Measurements from ENCODE around the gene LAMB1. TPM values are rescaled to one million over a fixed set of nuclear protein-coding genes. Genes with fewer than 3 reads are reported as not detected.

Gene LAMB1
- total RNA-seq, 1 experiment from 2014 or later, result 101 TPM

DNA sequence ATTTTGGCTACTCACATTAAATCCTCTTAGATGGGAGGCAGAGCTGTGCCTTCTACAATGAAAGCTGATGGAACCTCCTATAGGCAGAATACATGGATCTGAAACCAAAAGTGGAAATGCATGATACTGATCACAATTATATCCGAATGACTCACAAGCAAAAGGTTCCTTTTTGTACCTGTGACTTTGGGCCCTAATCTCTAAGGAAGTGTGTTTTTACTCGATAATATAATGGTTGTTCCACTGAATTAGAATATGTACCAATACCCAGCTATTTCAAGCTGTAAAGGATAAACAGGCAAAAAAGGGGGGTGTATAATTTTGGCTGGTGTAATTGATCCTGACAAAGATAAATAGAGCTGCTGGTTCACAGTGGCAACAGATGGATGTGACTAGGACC is 17.6 kb upstream of the LAMB1 start (continued):
- TF ChIP-seq ZNF263 (CRISPR knock-in tag; IDR thresholded peaks at IDR 0.05; ENCODE audit: low read depth), result no peak
- no peak for TF ChIP-seq SOX15 (CRISPR knock-in tag; IDR thresholded peaks at IDR 0.05)

DNA sequence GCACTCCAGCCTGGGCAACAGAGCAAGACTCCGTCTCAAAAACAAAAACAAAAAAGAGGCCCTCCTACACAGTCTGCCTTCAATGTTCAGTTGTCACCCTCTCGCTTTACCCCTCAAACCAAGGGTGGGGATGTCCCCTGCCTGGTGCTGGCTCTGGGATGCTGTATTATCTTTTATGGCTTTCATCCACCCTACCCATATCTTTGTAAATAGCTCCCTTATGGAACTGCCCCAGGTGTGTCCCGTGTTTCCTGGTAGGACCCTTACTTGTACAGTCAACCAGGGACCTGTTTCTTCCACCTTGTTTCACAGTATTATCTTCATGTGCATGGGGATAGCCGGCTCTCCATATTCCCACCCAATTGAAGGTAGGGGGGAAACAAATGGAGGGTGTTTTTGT is 15.7 kb upstream of the LAMB1 start:
- CTCF ChIA-PET, result no interaction called here
- no peak for TF ChIP-seq EMX1 (CRISPR knock-in tag; IDR thresholded peaks at IDR 0.05)
- TF ChIP-seq, protein P1, sequence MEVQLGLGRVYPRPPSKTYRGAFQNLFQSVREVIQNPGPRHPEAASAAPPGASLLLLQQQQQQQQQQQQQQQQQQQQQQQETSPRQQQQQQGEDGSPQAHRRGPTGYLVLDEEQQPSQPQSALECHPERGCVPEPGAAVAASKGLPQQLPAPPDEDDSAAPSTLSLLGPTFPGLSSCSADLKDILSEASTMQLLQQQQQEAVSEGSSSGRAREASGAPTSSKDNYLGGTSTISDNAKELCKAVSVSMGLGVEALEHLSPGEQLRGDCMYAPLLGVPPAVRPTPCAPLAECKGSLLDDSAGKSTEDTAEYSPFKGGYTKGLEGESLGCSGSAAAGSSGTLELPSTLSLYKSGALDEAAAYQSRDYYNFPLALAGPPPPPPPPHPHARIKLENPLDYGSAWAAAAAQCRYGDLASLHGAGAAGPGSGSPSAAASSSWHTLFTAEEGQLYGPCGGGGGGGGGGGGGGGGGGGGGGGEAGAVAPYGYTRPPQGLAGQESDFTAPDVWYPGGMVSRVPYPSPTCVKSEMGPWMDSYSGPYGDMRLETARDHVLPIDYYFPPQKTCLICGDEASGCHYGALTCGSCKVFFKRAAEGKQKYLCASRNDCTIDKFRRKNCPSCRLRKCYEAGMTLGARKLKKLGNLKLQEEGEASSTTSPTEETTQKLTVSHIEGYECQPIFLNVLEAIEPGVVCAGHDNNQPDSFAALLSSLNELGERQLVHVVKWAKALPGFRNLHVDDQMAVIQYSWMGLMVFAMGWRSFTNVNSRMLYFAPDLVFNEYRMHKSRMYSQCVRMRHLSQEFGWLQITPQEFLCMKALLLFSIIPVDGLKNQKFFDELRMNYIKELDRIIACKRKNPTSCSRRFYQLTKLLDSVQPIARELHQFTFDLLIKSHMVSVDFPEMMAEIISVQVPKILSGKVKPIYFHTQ (CRISPR knock-in tag; IDR thresholded peaks at IDR 0.05), result no peak
- no peak for TF ChIP-seq MYBL2 (CRISPR knock-in tag; IDR thresholded peaks at IDR 0.05)
- Mint-ChIP-seq H3K9me3 (no peaks in the 10 kb centered on the region), H3K4me1 (no peaks in the 10 kb centered on the region; the same call in 1 of the 2 replicates), H3K27me3 (ENCODE audit: low read depth) (no peaks in the 10 kb centered on the region), H3K36me3 (no peaks in the 10 kb centered on the region), H3K27ac (no peak overlapping the region), H3K4me3 (no peak overlapping the region)
- no peak for ATAC-seq
- POLR2A ChIA-PET, result no interaction called here
- no peak for DNase-seq (ENCODE audit: low spot score)

DNA sequence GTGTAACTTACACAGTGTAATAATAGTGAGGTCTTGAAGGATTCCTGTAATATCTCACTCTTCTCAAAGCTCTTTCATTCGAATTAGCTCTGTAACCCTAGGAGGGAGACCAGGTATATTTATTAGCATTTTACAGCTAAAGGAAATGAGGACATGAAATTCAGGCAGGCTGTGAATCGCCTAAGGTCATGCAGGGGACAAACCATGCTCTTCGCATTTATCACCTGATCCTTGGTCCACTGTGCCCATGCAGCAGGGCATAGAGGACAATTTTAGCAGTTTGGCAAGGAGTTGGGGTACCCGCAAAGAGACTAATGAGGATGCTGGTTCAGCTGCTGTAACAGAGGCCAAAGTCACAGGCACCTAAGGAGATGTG is 14.8 kb upstream of the LAMB1 start:
- ChIA-PET POLR2A (no interaction called here), CTCF (interaction anchor here (1.6 kb wide), 1 partner anchor 65 kb away, joined by 8 read pairs; no protein-coding TSS in a partner anchor)
- no peak for TF ChIP-seq NR2C2 (CRISPR knock-in tag; IDR thresholded peaks at IDR 0.05)
- TF ChIP-seq ZNF232 (CRISPR knock-in tag; IDR thresholded peaks at IDR 0.05), result no peak
- TF ChIP-seq GRHL2 (CRISPR knock-in tag; IDR thresholded peaks at IDR 0.05; ENCODE audit: insufficient replicate concordance, severe bottlenecking), result no peak
- TF ChIP-seq NR3C1 (CRISPR knock-in tag; conservative IDR thresholded peaks at IDR 0.05; ENCODE audit: low read depth), result no peak
- TF ChIP-seq ETV6 (CRISPR knock-in tag; IDR thresholded peaks at IDR 0.05), result no peak
- no peak for TF ChIP-seq GABPB1 (CRISPR knock-in tag; IDR thresholded peaks at IDR 0.05)
- TF ChIP-seq, protein P2, sequence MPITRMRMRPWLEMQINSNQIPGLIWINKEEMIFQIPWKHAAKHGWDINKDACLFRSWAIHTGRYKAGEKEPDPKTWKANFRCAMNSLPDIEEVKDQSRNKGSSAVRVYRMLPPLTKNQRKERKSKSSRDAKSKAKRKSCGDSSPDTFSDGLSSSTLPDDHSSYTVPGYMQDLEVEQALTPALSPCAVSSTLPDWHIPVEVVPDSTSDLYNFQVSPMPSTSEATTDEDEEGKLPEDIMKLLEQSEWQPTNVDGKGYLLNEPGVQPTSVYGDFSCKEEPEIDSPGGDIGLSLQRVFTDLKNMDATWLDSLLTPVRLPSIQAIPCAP (CRISPR knock-in tag; IDR thresholded peaks at IDR 0.05), result no peak
- TF ChIP-seq CBFB (CRISPR knock-in tag; IDR thresholded peaks at IDR 0.05; ENCODE audit: low read depth), result no peak
- no peak for TF ChIP-seq IRF2 (CRISPR knock-in tag; IDR thresholded peaks at IDR 0.05; ENCODE audit: borderline replicate concordance, low read depth)
- H3K27ac Mint-ChIP-seq, result no peak overlapping the region
- no peak overlapping the region for H3K4me3 Mint-ChIP-seq
- H3K4me1 Mint-ChIP-seq, result peaks cover 1% of the 10 kb centered on the region; the same call in 1 of the 2 replicates
- ATAC-seq (no peak), DNase-seq (ENCODE audit: low spot score) (no peak)
- no peaks in the 10 kb centered on the region for H3K9me3 Mint-ChIP-seq
- H3K36me3 Mint-ChIP-seq, result no peaks in the 10 kb centered on the region
- H3K27me3 Mint-ChIP-seq (ENCODE audit: low read depth), result no peaks in the 10 kb centered on the region

DNA sequence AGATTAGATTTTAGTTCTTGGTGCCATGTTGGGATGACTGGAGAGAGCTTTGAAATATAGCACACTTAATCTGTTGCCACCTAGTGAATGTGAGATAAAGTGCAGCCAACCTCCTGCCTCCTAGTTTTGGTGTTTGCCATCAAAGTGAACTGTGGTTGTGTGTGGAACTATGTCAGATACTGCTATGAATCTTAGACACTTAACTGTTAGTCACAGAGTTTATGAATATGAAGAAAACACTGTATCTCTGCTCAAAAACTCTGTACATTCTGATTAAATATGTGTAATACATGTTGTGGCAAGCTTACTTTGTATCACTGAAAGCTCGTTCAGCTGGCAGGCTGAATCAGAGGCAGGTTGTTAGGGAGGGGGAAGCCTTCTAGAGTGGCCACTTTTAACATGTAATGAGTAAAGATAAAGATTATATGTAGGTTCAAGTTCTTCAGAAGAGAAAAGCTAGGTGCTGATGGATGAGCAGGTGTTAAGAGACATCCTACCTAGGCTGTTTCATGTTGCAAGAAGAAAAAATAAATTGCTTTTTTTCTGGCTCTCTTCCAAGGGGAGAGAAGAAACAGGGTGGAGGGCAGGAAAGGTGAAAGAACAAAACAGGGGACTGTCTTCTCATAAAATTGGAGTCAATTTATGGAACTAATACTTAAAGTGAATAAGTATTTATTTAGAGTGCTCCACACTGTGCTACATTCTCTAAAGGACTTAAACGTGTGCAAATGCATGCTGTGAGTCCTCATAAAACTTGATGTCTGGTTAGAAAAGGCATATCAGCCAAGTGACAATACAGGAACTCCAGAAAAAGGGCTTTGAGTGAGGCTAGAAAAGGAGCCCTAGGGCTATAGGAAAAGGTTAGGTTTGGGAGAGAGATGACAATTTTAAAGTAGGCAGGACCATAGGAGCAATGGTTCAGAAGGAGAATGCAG is 14.1 kb upstream of the LAMB1 start:
- ChIA-PET POLR2A (no interaction called here), CTCF (interaction anchor here (0.5 to 1.8 kb wide), 16 partner anchors 8 to 624 kb away, joined by 3 to 37 read pairs (median 3); partner anchors contain the start of gene LAMB1)
- no peak overlapping the region for H3K27ac Mint-ChIP-seq
- no peaks in the 10 kb centered on the region for H3K27me3 Mint-ChIP-seq (ENCODE audit: low read depth)
- no peaks in the 10 kb centered on the region for H3K9me3 Mint-ChIP-seq
- DNase-seq (ENCODE audit: low spot score), result no peak
- H3K4me1 Mint-ChIP-seq, result peaks cover 3% of the 10 kb centered on the region; the same call in 1 of the 2 replicates
- H3K36me3 Mint-ChIP-seq, result no peaks in the 10 kb centered on the region
- ATAC-seq, result peak; percentile 90
- H3K4me3 Mint-ChIP-seq, result no peak overlapping the region
- TF ChIP-seq, protein P3, sequence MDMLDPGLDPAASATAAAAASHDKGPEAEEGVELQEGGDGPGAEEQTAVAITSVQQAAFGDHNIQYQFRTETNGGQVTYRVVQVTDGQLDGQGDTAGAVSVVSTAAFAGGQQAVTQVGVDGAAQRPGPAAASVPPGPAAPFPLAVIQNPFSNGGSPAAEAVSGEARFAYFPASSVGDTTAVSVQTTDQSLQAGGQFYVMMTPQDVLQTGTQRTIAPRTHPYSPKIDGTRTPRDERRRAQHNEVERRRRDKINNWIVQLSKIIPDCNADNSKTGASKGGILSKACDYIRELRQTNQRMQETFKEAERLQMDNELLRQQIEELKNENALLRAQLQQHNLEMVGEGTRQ (CRISPR knock-in tag; IDR thresholded peaks at IDR 0.05), result no peak
- TF ChIP-seq, protein P4, sequence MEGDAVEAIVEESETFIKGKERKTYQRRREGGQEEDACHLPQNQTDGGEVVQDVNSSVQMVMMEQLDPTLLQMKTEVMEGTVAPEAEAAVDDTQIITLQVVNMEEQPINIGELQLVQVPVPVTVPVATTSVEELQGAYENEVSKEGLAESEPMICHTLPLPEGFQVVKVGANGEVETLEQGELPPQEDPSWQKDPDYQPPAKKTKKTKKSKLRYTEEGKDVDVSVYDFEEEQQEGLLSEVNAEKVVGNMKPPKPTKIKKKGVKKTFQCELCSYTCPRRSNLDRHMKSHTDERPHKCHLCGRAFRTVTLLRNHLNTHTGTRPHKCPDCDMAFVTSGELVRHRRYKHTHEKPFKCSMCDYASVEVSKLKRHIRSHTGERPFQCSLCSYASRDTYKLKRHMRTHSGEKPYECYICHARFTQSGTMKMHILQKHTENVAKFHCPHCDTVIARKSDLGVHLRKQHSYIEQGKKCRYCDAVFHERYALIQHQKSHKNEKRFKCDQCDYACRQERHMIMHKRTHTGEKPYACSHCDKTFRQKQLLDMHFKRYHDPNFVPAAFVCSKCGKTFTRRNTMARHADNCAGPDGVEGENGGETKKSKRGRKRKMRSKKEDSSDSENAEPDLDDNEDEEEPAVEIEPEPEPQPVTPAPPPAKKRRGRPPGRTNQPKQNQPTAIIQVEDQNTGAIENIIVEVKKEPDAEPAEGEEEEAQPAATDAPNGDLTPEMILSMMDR (IDR thresholded peaks at IDR 0.05), result 0 out of 2 replicates have a peak, but pooled peaks have one; percentile 16
